A204.1 (cell line): ENCODE data around the gene RAP1GAP2.

ENCODE experiments used
- FAIRE-seq: peaks from 2 replicates; lab custom pipeline; 2012; peaks lifted over from hg19 to GRCh38; lab: Jason Lieb, UNC

The RAP1GAP2 gene

DNA sequence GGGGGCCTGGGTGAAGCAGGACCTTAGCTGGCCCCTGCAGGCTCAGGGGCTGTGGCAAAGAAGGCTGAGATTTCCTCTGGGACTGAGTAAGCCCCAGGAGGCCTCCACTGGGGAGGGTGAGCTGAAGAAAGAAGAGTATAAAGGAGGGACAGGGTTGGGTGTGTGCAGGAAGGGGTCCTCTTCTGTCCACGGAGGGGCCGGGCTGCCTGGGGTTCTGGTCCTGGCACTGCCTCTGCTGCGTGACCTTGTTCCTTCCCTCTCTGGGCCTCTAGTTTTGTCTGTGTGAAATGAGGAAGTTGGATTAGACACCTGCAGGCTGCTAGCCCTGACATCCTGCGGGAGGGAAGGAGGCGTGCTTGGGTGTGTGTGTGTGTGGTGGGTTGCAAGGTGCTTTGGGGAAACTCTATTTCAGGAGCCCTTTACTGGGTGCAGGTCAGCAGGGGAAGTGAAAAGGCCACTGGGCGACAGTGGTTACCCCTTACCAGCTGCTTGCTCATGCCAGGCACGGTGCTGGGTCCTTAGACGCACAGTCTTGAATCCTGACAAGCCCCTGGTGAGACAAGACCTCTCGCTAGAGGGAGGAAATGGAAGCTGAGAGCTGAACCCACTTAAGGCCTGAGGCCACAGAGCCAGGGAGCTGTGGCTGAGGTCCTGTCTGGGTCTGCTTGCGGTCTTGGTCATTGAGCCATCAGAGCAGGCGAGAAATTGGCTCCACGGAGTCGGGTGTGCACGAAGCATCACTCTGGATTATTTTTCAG is 206.5 kb downstream of the RAP1GAP2 start:
- FAIRE-seq: no peak

DNA sequence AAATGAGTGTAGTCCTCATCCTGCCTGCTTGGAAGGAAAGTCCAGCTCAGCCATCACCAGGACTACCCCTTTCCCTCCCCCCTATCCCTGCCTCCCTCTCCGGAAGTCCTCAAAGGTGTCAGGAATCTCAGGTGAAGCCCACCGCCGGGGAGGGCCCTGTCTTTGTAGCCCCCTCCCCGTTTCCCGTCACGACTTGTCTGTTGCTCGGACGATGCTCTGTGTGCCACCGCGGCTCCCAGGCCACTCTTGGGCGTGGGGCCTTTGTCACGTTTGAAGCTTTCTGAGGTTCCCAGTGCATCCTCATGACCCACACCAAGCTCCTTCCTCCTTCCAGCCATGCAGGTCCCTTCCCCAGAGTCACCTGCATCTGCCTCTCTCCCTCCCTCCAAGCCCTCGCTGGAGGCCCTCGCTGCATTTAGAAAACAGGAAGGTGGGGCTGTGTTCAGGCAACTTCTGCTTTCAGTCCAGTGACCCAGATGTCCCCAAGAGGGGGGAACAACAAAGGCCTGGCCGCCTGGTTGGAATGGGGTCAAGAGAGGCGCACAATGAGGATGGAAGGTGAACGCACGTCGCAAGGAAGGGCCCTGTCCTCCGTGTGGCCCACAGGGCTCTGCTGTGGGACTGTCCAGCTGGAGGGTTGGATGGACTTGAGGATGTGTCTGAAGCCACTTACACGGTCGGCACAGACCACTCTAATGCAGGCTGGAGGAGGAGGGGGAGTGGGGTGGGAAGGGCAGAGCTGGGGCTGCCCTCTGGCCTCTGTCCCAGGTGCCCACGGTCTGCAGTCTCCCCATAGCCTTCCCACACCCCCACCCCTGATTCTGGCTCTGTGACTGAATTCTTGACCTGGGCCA is 207.3 kb downstream of the RAP1GAP2 start:
- no peak for FAIRE-seq

DNA sequence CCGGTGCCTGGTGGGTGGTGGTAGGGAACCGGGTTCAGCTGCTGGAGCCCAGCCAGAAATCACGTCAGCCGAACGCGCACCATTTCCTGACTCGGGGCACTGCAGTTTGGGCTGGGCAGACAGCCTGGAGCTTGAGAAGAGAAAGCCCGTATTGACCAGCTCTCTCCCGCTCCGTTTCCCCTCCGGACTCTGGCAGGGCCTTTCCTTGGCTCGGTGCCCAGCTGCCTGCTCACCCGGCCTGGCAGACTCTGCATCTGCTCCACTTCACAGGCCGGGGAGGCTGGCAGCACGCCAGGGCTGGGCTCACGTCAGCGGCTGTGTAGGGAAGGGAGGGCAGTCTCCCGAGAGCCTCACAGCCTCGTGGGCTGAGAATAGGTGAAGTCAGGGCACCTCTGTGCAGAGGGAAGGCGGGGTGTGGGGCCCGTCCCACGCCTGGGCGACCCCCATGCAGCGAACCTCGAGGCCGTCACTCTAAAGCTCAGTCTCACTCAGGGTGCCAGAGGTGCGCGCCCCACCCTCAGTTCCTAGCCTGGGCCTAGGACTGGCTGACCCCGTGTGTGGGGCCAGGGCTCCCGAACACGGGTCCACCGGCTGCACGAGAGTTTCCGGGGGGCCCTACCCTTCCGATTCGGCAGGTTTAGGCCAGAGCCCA is 208.0 kb downstream of the RAP1GAP2 start:
- FAIRE-seq: no peak

DNA sequence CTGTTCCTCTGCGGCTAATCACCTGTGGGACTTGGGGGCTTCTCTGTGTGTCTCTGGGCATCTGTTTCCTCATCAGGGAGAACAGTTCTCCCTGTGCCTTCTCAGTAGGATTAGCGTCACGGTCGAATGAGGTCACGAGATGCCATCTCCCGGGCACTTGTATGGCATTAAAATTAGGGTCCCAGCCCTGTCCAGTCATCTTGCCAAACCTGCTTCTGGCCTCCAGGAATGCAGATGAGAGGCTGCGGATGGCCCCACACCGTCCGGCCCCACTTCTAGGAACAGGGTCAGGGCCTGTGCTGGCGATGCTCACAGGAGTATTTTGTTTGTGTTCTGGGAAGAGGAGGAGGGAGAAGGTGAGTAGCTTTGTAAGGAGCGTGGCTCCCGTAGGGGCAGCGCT is 208.7 kb downstream of the RAP1GAP2 start:
- FAIRE-seq: no peak

DNA sequence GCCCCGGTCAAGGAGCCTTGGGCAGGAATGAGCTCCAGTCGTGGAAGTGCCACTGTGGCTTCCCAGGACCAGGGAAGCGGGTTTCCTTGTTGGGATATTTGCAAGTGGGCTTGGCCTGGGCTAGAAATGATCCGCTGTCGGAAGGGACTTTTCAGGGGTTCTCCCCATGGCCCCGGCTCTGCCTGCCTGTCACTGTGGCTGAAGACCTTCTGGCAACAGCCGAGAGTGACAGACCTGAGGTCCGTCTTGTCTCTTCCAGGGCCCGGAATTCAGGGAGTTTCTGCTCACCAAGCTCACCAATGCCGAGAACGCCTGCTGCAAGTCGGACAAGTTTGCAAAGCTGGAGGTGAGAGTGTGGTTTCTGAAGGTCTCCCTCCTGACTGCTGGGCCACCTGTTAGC is 209.5 kb downstream of the RAP1GAP2 start:
- no peak for FAIRE-seq

DNA sequence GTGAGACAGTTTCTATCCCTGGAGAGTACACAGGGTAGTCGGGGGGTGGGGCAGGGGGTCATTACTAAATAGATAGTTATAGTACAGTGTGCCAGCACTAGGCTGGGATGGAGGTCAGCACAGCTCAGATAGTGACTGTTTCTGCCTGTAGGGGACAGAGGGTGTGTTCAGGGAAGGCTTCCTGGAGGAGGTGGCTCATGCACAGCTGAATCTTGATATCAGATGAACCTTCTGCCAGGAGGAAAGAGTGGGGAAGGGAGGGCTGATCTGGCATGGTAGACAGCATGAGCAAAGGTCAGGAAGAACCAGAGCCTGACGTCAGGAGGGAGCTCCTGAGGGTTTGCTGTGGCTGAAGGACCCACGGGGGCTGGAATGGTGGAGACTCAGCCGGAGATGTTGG is 210.6 kb downstream of the RAP1GAP2 start:
- no peak for FAIRE-seq

DNA sequence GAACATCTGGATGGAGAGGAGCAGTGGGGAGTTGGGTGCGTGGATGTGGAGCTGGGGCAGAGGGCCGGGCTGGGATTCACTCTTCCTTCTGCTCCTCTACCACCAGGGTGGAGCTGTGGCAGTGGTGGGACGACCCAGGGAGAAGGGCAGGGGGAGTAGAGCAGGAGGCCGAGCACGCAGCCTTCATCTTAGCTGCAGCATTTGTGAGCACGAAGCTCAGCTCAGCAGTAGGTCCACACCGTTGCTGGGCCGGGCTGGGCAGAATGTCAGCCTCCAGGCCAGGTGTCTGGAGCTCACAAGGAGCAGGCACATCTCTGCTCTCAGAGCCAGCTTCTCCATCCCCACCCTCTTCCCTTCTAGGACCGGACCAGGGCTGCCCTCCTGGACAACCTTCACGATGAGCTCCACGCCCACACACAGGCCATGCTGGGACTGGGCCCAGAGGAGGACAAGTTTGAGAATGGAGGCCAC is 211.4 kb downstream of the RAP1GAP2 start:
- no peak for FAIRE-seq

DNA sequence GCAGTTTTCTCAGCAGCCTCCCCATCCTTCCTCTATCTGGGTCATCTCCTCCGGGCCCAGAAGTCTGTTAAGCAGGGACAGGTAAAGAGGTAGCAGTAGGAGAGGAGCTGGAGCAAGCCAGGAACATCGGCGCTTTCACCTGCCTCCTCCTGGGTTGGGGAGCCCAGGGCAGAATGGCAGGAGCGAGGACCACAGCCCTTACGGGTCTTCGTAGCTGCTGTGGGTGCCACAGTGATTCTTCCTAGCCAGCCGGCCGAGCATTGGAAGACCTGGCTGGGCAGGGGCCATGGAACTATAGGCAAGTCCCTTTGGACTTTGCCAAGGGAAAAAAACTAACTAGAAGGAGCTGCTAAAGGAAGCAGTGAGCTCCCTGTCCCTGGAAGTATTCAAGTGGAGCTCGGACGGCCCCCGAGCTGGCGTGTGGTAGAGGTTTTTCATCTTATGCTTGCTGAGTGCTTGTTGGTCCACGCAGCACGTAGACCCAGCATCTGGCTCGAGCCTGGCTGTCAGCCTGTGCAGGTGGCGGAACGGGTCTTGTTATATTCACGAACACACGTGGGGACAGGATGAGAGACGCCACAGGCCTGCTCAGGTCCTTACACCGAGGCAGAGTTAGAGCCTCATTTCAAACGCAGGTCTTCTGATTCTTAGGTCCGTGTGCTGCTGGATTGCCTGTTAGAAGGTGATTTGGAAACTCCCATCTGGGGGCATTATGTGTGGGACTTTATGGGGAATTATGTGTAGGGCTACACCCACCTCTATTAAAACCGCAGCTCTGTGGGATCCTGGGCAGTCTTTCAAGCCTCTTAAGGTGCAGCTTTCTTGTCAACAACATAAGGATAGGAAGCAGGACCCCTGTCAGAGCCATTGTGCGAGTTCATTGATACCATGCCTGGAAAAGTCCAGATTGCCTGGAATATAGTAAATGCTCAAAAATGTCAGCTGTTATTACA is 212.4 kb downstream of the RAP1GAP2 start:
- no peak for FAIRE-seq

DNA sequence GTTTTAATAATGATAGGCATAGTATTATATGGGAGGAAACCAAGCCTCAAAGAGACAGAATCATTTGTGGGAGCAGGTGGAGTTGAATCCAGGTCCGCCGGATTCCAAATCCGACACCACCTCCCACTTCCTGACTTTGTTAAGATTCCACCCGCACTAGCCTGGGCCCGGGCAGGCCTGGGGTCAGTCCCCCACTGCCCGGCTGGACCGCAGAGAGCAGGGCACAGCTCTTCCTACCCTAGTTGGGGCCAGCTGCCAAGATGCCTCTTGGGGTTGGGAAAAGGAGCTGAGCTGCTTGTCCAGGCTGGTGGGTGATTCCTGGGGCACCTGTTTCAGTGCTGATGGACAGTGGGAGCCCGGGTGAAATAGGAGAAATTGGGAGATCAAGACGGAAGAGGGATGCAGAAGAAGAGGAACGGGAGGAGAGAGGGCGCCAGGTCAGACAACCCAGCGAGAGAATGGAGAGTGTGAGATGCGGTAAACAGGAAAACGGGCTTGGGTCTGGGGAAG is 213.2 kb downstream of the RAP1GAP2 start:
- FAIRE-seq: no peak

DNA sequence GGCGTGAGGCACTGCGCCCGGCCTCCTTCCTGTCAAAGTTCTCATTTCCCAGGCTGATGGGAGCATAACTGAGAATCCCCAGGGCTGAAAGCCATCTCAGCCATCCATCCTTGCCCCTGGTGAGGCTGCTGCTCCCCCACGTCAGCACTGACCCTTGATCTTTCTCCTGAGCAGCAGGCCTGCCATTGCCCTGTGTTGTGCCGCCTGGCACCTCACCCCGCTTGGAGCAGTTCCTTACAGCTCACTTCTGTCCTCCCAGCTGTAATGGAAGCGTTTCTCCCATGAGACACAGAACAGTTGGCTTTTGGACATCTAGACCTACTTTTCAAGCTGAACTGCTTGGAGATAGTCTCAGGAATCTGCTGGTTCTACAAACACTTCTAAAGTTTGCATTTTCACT is 215.7 kb downstream of the RAP1GAP2 start:
- FAIRE-seq: no peak

DNA sequence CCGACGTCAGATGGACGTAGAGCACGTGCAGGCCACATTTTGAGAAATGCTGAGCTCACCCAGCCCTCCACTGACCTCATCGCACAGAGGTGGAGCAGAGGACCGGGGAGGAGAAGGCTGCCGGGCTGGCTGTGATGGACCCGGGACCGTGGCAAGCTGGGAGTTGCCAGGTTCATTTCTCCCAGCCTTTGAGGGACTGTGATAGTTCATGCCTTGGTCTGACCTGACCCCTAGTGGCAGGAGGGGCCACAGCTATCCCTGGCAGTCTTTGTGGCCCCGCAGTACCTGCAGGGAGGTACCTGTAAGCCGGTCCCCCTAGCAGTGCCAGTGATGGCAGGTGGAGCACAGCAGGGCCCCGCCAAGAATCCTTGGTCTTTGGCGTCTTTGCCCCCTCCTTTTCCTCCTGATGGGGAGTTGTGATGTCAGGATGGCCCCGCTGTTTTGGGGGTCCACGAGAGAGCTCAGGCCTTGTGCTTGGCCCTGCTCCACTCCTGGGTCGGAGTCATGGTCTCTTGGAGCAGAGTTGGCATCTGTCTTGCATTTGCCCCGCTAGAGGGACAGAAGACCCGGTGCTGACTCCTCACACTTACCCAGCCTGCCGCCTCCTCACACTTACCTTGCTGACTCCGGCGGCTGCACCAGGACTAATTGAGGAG is 216.8 kb downstream of the RAP1GAP2 start:
- no peak for FAIRE-seq

DNA sequence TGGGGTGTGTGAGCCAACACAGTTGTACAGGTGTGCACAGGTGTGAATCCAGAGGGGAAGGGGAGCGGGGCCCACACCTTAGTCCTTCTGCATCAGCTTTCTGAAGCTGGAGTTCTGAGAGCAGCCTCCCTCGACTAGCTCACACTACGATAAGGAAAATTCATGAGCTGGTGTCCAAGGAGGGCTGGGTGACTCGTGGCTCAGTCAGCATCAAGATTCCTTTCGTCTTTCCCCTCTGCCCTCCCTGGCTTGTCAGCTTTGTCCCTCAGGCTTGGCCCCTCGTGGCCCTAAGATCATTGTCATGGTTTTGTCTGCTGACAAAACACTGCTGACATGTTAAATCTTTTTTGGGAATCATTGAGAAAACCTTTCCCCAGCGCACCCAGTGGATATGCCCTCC is 219.7 kb downstream of the RAP1GAP2 start:
- FAIRE-seq: no peak

DNA sequence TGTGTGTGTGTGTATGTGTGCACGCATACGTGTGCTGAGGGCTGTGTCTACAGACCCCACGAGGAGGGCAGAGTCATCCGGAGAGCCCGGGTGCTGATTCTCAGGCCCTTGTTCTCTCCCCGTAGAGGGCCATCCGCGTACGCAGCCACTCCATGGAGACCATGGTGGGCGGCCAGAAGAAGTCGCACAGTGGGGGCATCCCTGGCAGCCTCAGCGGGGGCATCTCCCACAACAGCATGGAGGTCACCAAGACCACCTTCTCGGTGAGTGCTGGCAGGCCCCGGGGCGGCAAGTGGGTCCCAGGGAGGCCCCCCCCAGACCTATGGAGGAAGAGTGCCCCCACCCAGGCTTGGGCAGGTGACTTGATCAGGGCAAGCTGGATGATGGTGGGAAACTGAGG is 221.7 kb downstream of the RAP1GAP2 start:
- FAIRE-seq: no peak

DNA sequence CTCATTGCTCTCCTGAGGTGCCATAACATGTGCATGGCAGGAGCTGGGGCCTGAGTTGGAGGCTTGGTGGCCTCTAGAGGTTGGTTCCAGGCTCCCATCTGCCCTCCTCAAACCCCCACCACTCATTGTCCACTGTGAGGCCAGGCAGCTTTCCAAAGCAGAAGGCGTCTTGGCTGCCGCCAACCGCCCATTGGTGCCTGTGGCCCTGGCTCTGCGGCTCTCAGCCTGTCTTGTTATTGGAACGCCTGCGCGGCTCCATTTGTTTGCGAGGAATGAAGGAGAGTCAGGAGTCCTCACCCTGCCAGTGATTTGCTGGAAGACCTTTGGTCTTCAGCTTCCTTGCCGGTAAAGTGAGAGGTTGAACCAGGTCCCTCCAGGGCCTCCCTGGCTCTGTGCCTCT is 223.5 kb downstream of the RAP1GAP2 start:
- FAIRE-seq: no peak

DNA sequence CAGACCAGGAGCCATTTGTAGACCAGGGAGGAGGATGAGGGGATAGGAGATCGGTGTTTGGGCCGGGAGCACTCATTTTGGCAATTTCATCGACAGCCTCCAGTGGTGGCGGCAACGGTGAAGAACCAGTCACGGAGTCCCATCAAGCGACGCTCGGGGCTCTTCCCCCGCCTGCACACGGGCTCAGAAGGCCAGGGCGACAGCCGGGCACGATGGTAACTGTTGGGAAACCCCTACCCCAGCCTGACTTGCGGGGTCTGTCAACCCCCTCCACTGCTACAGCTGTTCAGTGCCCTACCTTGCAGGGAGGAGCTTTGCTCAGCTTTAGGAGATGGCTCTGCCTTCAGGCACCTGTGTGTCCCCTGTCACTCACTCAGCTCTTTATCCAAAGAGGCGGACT is 224.1 kb downstream of the RAP1GAP2 start:
- no peak for FAIRE-seq

DNA sequence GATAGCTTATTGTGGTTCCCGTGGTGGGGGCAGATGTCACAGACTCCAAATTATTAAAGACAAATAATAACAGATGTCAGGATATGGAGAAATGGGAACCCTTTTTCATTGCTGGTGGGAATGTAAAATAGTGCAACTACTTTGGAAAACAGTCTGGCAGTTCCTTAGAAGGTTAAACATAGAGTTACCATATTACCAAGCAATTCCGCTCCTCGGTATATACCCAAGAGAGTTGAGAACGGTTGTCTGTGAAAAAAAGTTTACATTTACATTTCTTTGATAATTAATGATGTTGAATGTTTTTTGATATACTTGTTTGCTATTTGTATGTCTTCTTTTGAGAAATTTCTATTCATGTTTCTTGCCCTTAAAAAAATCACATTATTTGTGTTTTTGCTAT is 226.0 kb downstream of the RAP1GAP2 start:
- FAIRE-seq: no peak

DNA sequence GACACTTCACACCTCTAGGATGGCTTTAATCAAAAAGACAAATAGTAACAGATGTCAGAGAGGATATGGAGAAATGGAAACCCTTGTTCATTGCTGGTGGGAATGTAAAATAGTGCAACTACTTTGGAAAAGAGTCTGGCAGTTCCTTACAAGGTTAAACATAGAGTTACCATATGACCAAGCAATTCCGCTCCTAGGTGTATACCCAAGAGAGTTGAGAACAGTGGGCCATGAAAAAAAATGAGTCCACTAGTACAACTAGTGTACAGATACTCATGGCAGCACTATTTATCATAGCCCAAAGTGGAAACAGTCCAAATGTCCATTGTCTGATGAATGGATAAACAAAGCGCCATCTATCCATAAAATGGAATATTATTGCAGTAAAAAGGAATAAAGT is 228.1 kb downstream of the RAP1GAP2 start:
- no peak for FAIRE-seq

DNA sequence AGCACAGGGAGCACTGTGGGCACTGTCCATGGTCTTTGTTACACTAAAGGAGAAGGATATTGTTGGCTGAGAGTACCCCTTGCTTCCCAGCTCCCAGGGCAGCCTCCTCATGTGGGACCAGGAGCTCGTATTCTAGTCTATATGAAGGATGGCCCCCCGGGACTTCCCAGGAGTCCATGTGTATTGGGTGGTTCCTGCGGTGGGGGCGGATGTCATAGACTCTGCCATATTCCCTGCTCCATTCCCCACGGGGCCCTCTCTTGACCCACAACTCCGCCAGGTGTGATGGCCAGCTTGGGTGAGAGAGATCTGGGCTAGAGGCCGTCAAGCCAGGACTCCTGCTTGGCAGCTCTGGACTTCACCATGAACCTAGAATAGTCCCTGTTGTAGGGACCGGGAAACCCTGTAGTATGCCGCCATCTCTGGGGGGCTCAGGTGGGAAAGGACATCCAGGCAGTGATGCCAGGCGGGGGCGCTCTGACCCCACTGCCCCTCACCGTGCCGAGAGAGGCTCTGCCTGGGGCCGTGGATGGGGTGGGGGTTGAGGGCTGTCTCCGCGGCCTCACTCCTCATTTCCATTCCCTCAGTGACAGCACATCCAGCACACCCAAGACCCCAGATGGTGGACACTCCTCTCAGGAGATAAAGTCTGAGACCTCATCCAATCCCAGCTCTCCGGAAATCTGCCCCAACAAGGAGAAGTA is 229.3 kb downstream of the RAP1GAP2 start:
- no peak for FAIRE-seq

DNA sequence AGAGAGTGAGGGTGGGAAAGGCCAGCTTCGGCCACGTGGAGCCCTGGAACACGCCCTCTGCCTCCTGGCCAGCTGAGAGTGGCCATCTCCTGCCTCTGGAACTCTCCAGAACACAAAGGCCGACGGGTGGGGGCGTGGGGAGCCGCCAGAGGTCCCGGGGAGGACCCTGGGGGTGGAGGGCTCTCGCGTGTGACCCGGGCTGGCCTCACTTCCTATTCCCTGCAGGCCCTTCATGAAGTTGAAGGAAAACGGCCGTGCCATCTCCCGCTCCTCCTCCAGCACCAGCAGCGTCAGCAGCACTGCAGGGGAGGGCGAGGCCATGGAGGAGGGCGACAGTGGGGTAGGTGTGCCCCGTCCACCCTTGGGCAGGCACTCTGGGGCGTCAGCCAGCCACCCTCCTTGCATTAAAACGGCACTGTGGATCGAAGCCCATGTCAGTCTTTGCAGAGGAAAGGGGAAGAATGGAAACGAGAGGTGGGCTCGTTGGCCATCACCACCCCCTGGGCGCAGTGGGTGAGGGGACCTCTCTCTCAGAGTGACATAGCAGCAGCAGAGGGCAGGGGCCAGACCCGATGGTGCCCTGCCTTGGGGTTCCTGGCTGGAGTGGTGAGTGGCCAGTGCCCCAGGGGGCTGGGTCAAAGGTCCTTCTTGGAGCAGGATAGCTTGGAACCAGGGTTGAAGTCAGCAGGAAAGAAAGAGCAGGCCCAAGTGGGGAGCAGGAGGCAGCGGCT is 230.1 kb downstream of the RAP1GAP2 start:
- FAIRE-seq: no peak
